H1 (cell line): ENCODE data around the gene PITX1. TPM values are rescaled to one million over a fixed set of nuclear protein-coding genes. Genes with fewer than 3 reads are reported as not detected.

Experiments
- ATF3 ChIP-seq: IDR thresholded peaks from 2 replicates; pipeline ENCODE4 v1.6.1; 2011; ENCODE audit warnings: low read depth, mild to moderate bottlenecking, low read length; ENCODE audit not compliant: insufficient read depth
- EP300 ChIP-seq, 2 experiments: IDR thresholded peaks; 1 replicate in 1 of 2; 2 replicates in 1 of 2; pipeline ENCODE4 v1.6.1; 2011 to 2012; ENCODE audit warnings: low read depth in 2 of 2, low read length in 2 of 2, mild to moderate bottlenecking in 2 of 2, borderline replicate concordance in 1 of 2, inconsistent platforms in 1 of 2, moderate library complexity in 1 of 2
- POLR2A ChIP-seq, 2 experiments: IDR thresholded peaks; 1 replicate in 1 of 2; 2 replicates in 1 of 2; pipeline ENCODE4 v1.6.1; 2011; ENCODE audit warnings: low read depth in 2 of 2, low read length in 2 of 2, mild to moderate bottlenecking in 2 of 2; ENCODE audit errors: control extremely low read depth in 1 of 2
- TCF12 ChIP-seq: IDR thresholded peaks from 2 replicates; pipeline ENCODE4 v1.6.1; 2011; ENCODE audit warnings: low read depth, mild to moderate bottlenecking, low read length
- polyA plus RNA-seq, 7 experiments: library from polyadenylated mRNA; depleted of rRNA in 3 of 7; stranded (reverse) in 5 of 7; unstranded in 2 of 7; fragments of >200 nt in 5 of 7; fragments of 200-250 nt in 2 of 7; gene quantifications; 1 replicate in 5 of 7; 2 replicates in 1 of 7; 4 replicates in 1 of 7; pipeline versions ENCODE4 v1.2.1 to v1.2.3, GENCODE V29; 2011 to 2013; ENCODE audit warnings: missing spikeins in 2 of 7, mixed read lengths in 2 of 7
- total RNA-seq: library from RNA; stranded (reverse); fragmentation: NEBNext Ultra II Directional; extraction: Animal tissue kit (Norgen Biotek cat#: 25700); gene quantifications from 2 replicates; pipeline ENCODE4 v1.2.1, GENCODE V29; 2021

PITX1 gene
- total and polyA plus RNA-seq, 2 of the 8 experiments (the other 6 are each of a cell fraction or from before 2014, with no cell fraction given), result 0.03 TPM; not detected in 1

- no peak for TF ChIP-seq ATF3
- TF ChIP-seq EP300 (IDR thresholded peaks at IDR 0.05; ENCODE audit: borderline replicate concordance in 1 of 2, low read depth in 2 of 2, low read length in 2 of 2), result no peak
- no peak for TF ChIP-seq POLR2A (IDR thresholded peaks at IDR 0.05; ENCODE audit: control extremely low read depth in 1 of 2, low read depth in 2 of 2, low read length in 2 of 2)
- TF ChIP-seq TCF12, result no peak
These were observed 1.6 kb upstream of the PITX1 start (continued) for GRCh38 chr5:135035678-135036030.
